Motor neuron (in vitro differentiated cells): ENCODE data around the gene REM2. TPM values are rescaled to one million over a fixed set of nuclear protein-coding genes. Genes with fewer than 3 reads are reported as not detected.
A peak's percentile ranks its signal among the peaks of the same experiment; 100 is the strongest.
"Not testable (repeated sequence)": the region's sequence is repeated elsewhere in the genome, so short reads cannot be mapped to it uniquely, and the experiment has no call there.

ENCODE experiments used
- ATAC-seq, 8 experiments: fragments of 200-7000 bp; cut with Tn5 transposase; replicated peaks in 6 of 8; 2 replicates each; pipeline ENCODE4 v1.8.0; 2021; ENCODE audit warnings: mild to moderate bottlenecking in 8 of 8, moderate library complexity in 8 of 8
- H3K27ac ChIP-seq, 2 donors: fragments of 250-450 bp; sonication (Bioruptor Pico); 2 replicates each; pipeline ENCODE4 v1.9.0; 2021; ENCODE audit warnings: antibody characterized with exemption in 2 of 2, mild to moderate bottlenecking in 2 of 2, moderate library complexity in 1 of 2
- H3K4me1 ChIP-seq, 2 donors: fragments of 250-450 bp; sonication (Bioruptor Pico); replicated peaks in 1 of 2; 2 replicates each; pipeline ENCODE4 v1.6.1; 2021; ENCODE audit warnings: antibody characterized with exemption in 2 of 2, mild to moderate bottlenecking in 2 of 2, moderate library complexity in 1 of 2
- H3K4me3 ChIP-seq, 5 donors: fragments of 250-450 bp; sonication (Bioruptor Pico); 2 replicates each; pipeline ENCODE4 v1.9.0; 2021; ENCODE audit warnings: antibody characterized with exemption in 5 of 5, mild to moderate bottlenecking in 5 of 5, moderate library complexity in 4 of 5
- WGBS, 10 experiments: fragments of 450-650 bp; shearing (Covaris generic); methylation state at CpG; one replicate each; pipeline ENCODE4 v1.0.0; 2022; 5-methylcytosine and 5-hydroxymethylcytosine counted together
- in situ Hi-C, 9 experiments: fragments of 400-800 bp; cut with MboI; loops; one replicate each; pipeline ENCODE4 v1.15.0; 2021; ENCODE audit warnings: low sequenced_read_pairs in 9 of 9, low pct_unique_long_range_greater_than_20kb in 2 of 9; ENCODE audit not compliant: unreplicated experiment in 9 of 9
- total RNA-seq, 8 experiments: library from RNA; unstranded; fragments of 300-600 nt; gene quantifications; 2 replicates each; pipeline versions ENCODE4 v1.2.3 to v1.2.4, GENCODE V29; 2022

Gene REM2
- total RNA-seq, 8 experiments from 2014 or later, result 0.92 to 16.1 (median 7.2) TPM

DNA sequence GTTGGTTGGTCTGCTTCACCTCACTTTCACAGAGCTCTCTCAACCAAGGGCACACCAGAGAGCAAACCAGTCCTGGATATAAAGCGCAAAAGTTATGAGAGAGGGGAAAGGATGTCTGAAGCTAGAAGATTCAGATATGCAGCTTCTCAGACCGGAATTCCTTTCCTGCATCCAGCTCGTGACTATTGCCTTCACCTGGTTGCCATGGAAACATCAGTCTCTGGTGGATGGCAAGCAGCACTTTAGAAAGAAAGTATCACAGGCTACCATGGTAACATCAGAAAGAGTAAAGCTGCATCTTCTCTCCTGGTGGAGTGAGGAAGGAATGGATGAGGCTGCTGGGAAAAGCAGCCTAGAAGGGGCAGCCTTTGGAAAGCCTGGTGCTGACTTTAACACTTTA, 13.7 kb downstream of the REM2 start:
- no peak overlapping the region for H3K27ac ChIP-seq
- ATAC-seq, result no peak
- H3K4me1 ChIP-seq, result peaks cover 3 to 5% of the 10 kb centered on the region in 2 donors
- H3K4me3 ChIP-seq, result no peak overlapping the region
- in situ Hi-C loops, result no loop called here
- WGBS, 10 experiments, result 71 to 100% (median 92%) methylated on average over 1 to 3 of the region's 3 CpGs; no CpG with 5 or more reads in 3 of the 10 experiments

DNA sequence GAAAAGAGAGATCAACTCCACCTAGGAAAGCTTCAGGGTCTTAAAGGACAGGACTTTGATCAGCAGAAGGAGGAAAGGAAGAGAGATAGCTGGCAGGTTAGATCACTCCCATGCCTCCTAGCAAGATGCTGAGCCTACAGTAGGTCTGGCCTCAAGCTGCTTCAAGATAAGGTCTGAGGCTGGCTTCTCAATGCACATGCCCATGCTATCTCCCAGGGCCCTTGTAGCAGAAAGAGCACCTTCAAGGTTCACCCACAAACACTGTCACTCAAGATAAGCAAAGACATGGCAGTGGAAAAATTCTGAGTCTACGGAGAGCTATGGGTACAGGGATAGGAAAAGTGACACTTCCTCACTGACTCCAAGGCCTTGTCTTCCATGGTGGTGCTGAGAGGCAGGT, 14.3 kb downstream of the REM2 start:
- ATAC-seq, result no peak
- in situ Hi-C loops, result no loop called here
- no peak overlapping the region for H3K4me3 ChIP-seq
- no peak overlapping the region for H3K27ac ChIP-seq
- 60 to 100% (median 92%) methylated on average over 1 of the region's 1 CpG; no CpG with 5 or more reads in 4 of the 10 experiments for WGBS, 10 experiments
- H3K4me1 ChIP-seq, result peaks cover 3 to 5% of the 10 kb centered on the region in 2 donors

DNA sequence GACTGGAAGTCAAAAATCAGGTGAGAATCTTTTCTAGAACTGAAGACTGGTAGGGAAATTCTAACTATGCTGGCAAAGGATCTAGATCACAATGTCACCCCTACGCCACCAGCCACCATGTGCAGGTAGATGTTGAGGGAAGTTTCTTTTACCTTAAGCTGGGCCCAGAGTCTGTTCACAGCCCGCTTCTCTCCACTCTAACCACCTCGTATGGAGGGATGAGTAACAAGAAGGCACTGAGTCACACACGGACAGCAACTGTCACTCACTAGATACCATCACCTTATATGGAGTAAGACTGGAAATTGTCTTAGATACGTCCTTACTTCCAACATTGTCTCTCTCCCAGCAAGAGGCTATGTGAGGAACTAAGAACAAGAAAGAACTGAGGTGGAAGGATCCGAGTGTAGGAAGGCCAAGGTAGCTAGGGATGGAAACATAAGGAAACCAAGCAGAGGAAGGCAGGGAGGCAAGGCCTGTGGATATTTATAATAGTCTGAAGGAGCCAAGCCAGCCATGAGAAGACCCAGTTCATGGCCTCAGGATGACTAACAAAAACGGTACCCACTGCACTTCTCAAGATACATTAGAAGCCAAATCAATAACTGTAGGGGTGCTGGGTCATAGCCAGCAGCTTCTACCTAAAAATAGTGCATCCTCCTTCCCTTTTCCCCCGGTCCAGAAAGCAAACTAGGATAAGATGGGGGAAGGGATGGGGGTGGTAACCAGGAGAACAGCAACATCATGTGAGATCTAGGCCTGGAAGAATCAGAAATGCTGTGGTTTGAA, 15.5 kb downstream of the REM2 start:
- in situ Hi-C loops, result no loop called here
- H3K4me3 ChIP-seq, result no peak overlapping the region
- 16 to 100% (median 82%) methylated on average over 2 to 6 of the region's 8 CpGs; no CpG with 5 or more reads in 3 of the 10 experiments for WGBS, 10 experiments
- H3K27ac ChIP-seq, result no peak overlapping the region
- H3K4me1 ChIP-seq, result peaks cover 3 to 5% of the 10 kb centered on the region in 2 donors
- peak in 3 of 8 experiments; percentile 45 to 68 (median 53) for ATAC-seq

- Histone ChIP-seq H3K4me3 (no peak overlapping the region), H3K4me1 (peaks cover 3 to 5% of the 10 kb centered on the region in 2 donors), H3K27ac (no peak overlapping the region)
- peak; percentile 60 to 83 (median 68) for ATAC-seq
- in situ Hi-C loops, result no loop called here
- WGBS, 10 experiments, result 0 to 24% (median 0%) methylated on average over 1 to 3 of the region's 3 CpGs; no CpG with 5 or more reads in 7 of the 10 experiments
These were observed 17.2 kb downstream of the REM2 start for GRCh38 chr14:22900081-22900799.

GRCh38 chr14:22901799-22902198, 18.8 kb downstream of the REM2 start:
- WGBS, 10 experiments, result 80 to 100% (median 98%) methylated on average over 1 to 6 of the region's 7 CpGs; no CpG with 5 or more reads in 4 of the 10 experiments
- H3K4me3 ChIP-seq, result no peak overlapping the region
- in situ Hi-C loops, result no loop called here
- H3K27ac ChIP-seq, result no peak overlapping the region
- H3K4me1 ChIP-seq, result peaks cover 3 to 5% of the 10 kb centered on the region in 2 donors
- no peak for ATAC-seq

- no peak for ATAC-seq
- no peak overlapping the region for H3K27ac ChIP-seq
- H3K4me3 ChIP-seq, result no peak overlapping the region
- in situ Hi-C loops, result no loop called here
- WGBS, 10 experiments, result 75 to 100% (median 97%) methylated on average over 1 to 2 of the region's 2 CpGs; no CpG with 5 or more reads in 4 of the 10 experiments
- peaks cover 3 to 5% of the 10 kb centered on the region in 2 donors for H3K4me1 ChIP-seq
These were observed 20.7 kb downstream of the REM2 start for GRCh38 chr14:22903742-22904087.

DNA sequence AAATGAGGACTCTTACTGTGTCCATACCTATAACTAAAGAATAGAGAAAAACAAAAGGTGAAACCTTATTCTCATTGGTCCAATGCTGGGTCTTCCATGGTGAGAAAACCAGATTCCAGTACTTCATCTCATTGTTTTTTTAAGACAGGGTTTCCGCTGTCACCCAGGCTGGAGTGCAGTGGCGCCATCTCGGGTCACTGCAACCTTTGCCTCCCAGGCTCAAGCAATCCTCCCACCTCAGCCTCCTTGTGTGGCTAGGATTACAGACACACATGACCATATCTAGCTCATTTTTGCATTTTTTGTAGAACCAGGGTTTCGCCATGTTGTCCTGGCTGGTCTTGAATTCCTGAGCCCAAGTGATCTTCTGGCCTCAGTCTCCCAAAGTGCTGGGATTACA, 22.6 kb downstream of the REM2 start:
- no peak for ATAC-seq
- in situ Hi-C loops, result no loop called here
- 81 to 100% (median 100%) methylated on average over 1 to 4 of the region's 4 CpGs; no CpG with 5 or more reads in 1 of the 10 experiments for WGBS, 10 experiments
- Histone ChIP-seq H3K4me1 (no peaks in the 10 kb centered on the region), H3K27ac (no peak overlapping the region), H3K4me3 (no peak overlapping the region)

GRCh38 chr14:22906073-22906472, 23.1 kb downstream of the REM2 start:
- no peak for ATAC-seq
- in situ Hi-C loops, result no loop called here
- Histone ChIP-seq H3K4me1 (no peaks in the 10 kb centered on the region), H3K4me3 (no peak overlapping the region), H3K27ac (no peak overlapping the region)
- 90 to 100% (median 98%) methylated on average over 1 to 20 of the region's 20 CpGs; no CpG with 5 or more reads in 3 of the 10 experiments for WGBS, 10 experiments

DNA sequence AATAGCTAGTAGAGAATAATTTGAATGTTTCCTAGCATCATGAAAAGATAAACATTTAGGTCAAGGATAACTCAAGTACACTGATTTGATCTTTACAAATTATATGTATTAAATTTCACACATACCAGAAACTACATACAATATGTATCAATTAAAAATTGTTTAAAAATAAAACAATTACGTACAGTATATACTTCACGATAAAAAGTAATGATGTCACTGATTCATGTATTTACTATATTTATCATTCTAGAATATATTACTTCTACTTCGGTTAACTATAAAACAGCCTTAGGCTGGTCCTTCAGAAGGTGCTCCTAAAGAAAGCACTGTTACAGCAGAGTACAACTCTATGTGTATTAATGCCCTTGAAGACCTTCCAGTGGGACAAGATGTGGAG, 24.4 kb downstream of the REM2 start:
- H3K4me1 ChIP-seq, result no peaks in the 10 kb centered on the region
- H3K27ac ChIP-seq, result no peak overlapping the region
- in situ Hi-C loops, result no loop called here
- no peak overlapping the region for H3K4me3 ChIP-seq
- ATAC-seq, result no peak
- 80 to 100% (median 96%) methylated on average over 1 to 3 of the region's 3 CpGs for WGBS, 10 experiments

DNA sequence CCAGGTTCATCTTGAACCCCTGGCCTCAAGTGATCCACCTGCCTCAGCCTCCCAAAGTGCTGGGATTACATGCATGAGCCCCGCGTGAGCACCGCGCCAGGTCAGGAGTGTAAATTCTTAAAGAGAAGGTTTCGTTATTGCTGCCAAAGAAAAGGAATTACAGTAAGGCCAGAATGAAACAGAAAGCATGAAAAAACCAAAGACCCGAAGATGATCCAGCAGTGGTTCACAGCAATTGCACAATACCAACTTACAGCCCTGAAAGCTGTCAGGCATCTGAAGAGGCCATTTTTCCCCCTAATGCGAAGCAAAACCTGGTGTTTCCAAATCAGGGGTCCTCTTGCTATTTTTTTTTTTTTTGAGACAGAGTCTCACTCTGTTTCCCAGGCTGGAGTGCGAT, 25.6 kb downstream of the REM2 start:
- H3K4me3 ChIP-seq, result no peak overlapping the region
- WGBS, 10 experiments, result 74 to 98% (median 93%) methylated on average over 4 to 8 of the region's 8 CpGs; no CpG with 5 or more reads in 1 of the 10 experiments
- no peak for ATAC-seq
- H3K4me1 ChIP-seq, result no peaks in the 10 kb centered on the region
- H3K27ac ChIP-seq, result no peak overlapping the region
- in situ Hi-C loops, result no loop called here

DNA sequence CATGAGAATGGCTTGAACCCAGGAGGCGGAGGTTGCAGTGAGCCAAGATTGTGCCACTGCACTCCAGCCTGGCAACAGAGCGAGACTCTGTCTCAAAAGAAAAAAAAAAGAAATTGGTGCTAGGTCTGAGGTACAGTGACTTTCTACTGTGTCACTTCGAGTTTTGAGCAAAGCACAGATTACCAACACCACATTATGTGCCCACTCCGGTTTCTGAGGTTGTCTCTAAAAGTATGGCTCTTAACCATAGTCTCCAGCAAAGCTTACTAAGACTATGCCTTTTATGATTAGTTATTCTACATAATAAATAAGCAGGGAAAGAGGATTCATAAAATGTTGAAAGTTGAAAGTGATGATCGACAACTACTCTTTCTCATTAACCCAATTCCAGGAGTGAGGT, 27.9 kb downstream of the REM2 start:
- in situ Hi-C loops, result no loop called here
- Histone ChIP-seq H3K4me1 (no peaks in the 10 kb centered on the region), H3K27ac (no peak overlapping the region), H3K4me3 (no peak overlapping the region)
- no peak for ATAC-seq
- 71 to 100% (median 90%) methylated on average over 1 to 4 of the region's 5 CpGs; no CpG with 5 or more reads in 1 of the 10 experiments for WGBS, 10 experiments

DNA sequence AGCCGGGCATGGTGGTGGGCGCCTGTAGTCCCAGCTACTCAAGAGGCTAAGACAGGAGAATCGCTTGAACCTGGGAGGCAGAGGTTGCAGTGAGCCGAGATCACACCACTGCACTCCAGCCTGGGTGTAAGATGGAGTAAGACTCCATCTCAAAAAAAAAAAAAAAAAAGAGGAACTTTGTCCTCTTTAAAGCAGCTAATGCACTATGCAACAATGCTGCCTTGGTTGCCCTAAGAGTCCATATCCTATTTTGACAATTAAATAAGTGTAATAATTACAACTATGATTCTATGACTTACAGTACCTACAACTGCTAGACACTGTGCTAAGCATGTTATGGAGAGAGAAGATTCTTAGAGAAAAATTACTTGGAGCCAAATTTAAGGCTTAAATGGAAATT, 31.8 kb downstream of the REM2 start:
- H3K4me3 ChIP-seq, in situ Hi-C loops: not testable (repeated sequence)

DNA sequence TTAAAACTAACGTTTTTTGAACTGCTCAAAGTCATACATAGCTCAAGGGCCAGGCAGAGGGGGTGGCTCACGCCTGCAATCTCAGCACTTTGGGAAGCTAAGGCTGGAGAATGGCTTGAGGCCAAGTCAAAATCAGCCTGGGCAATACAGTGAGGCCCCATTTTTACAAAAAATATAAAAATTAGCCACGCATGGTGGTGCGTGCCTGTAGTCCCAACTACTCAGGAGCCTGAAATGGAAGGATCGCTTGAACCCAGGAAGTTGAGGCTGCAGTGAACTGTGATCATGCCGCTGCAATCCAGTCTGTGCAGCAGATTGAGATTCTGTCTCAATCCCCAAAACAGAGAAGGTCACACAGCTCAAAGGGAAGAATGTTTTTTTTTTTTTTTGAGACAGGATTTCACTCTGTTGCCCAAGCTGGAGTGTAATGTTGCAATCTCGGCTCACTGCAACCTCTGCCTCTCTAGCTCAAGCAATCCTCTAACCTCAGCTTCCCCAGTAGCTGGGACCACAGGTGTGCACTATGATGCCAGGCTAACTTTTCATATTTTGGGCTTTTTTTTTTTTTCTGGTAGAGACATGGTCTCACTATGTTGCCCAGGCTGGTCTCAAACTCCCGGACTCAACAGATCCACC, 33.0 kb downstream of the REM2 start:
- in situ Hi-C loops, result no loop called here
- H3K4me1 ChIP-seq, result peaks cover 10 to 14% of the 10 kb centered on the region in 2 donors
- H3K27ac ChIP-seq, result no peak overlapping the region
- 43 to 100% (median 86%) methylated on average over 2 to 7 of the region's 8 CpGs for WGBS, 10 experiments
- H3K4me3 ChIP-seq, result no peak overlapping the region
- no peak for ATAC-seq

More for the DNA sequence above, 31.8 kb downstream of the REM2 start:
- ATAC-seq, H3K27ac ChIP-seq: not testable (repeated sequence)
- peaks cover 9 to 12% of the 10 kb centered on the region in 2 donors for H3K4me1 ChIP-seq
- 83 to 100% (median 100%) methylated on average over 1 to 4 of the region's 4 CpGs; no CpG with 5 or more reads in 5 of the 10 experiments for WGBS, 10 experiments
